K562 treated with DMSO at 1 percent for 24 hours (cell line): ENCODE results near the gene CD207. TPM values are rescaled to one million over a fixed set of nuclear protein-coding genes. Genes with fewer than 3 reads are reported as not detected.

Source experiments
- total RNA-seq: library from RNA; unstranded; fragments of 300-600 nt; gene quantifications from 2 replicates; pipeline ENCODE4 v1.2.3, GENCODE V29; 2022; ENCODE audit warnings: low read depth; ENCODE audit not compliant: insufficient read depth

Gene CD207
- total RNA-seq = not detected in 2 replicates

GRCh38 chr2:70835643-70836042 lies at the start of gene CD207:
CD207 (minus strand) TSS chr2:70835816; CDS start chr2:70835776, 40 bp downstream.

GRCh38 chr2:70820499-70820898 lies 15.1 kb downstream of the CD207 start, which contains the start of gene CLEC4F:
CLEC4F (minus strand) TSS chr2:70820599; CDS start chr2:70820523, 76 bp downstream.

GRCh38 chr2:70790136-70790828 lies 45.3 kb downstream of the CD207 start, which contains the start of gene FIGLA:
FIGLA (minus strand) TSS chr2:70790643; CDS start chr2:70790638, 5 bp downstream.

Other genes with a start within 250 kb of the CD207 start
- 16.3 and 16.7 TPM in 2 replicates for gene ADD2, start 67.6 kb downstream of the CD207 start, total RNA-seq
- not detected in 2 replicates for gene FIGLA, start 45.2 kb downstream of the CD207 start, total RNA-seq
- gene CLEC4F, start 15.2 kb downstream of the CD207 start, total RNA-seq = not detected in 2 replicates
- gene VAX2, start 64.8 kb upstream of the CD207 start, total RNA-seq = not detected in 2 replicates
- not detected in 2 replicates for gene ATP6V1B1, start 100.1 kb upstream of the CD207 start, total RNA-seq
- gene ANKRD53, start 142.8 kb upstream of the CD207 start, total RNA-seq = not detected in 2 replicates
- 60.0 and 62.0 TPM in 2 replicates for gene TEX261, start 159.1 kb upstream of the CD207 start, total RNA-seq
- gene NAGK, start 232.8 kb upstream of the CD207 start, total RNA-seq = 71.7 and 75.1 TPM in 2 replicates